ENCODE results near the gene CD244.
"Not testable (repeated sequence)": the region's sequence is repeated elsewhere in the genome, so short reads cannot be mapped to it uniquely, and the experiment has no call there.

DNA sequence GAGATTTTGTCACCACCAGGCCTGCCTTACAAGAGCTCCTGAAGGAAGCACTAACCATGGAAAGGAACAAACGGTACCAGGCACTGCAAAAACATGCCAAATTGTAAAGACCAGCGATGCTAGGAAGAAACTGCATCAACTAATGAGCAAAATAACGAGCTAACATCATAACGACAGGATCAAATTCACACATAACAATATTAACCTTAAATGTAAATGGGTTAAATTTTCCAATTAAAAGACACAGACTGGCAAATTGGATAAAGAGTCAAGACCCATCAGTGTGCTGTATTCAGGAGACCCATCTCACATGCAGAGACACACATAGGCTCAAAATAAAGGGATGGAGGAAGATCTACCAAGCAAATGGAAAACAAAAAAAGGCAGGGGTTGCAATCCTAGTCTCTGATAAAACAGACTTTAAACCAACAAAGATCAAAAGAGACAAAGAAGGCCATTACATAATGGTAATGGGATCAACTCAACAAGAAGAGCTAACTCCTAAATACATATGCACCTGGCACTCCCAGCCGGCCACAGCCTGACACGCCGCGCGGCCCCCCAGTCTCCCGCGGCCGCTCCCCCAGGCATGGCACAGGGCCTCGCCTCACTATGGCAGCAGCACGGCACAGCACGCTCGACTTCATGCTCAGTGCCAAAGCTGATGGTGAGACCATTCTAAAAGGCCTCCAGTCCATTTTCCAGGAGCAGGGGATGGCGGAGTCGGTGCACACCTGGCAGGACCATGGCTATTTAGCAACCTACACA is 31.9 kb upstream of the CD244 start:
- TF ChIP-seq, protein P1, sequence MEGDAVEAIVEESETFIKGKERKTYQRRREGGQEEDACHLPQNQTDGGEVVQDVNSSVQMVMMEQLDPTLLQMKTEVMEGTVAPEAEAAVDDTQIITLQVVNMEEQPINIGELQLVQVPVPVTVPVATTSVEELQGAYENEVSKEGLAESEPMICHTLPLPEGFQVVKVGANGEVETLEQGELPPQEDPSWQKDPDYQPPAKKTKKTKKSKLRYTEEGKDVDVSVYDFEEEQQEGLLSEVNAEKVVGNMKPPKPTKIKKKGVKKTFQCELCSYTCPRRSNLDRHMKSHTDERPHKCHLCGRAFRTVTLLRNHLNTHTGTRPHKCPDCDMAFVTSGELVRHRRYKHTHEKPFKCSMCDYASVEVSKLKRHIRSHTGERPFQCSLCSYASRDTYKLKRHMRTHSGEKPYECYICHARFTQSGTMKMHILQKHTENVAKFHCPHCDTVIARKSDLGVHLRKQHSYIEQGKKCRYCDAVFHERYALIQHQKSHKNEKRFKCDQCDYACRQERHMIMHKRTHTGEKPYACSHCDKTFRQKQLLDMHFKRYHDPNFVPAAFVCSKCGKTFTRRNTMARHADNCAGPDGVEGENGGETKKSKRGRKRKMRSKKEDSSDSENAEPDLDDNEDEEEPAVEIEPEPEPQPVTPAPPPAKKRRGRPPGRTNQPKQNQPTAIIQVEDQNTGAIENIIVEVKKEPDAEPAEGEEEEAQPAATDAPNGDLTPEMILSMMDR (IDR thresholded peaks at IDR 0.05), result not testable (repeated sequence)
- TF ChIP-seq POLR2A, POLR2AphosphoS5 (IDR thresholded peaks at IDR 0.05): not testable (repeated sequence)
